ENCODE results near the gene LRRC10.

The LRRC10 gene

GRCh38 chr12:69563166-69563762, 47.4 kb downstream of the LRRC10 start:
- no peak for DNase-seq

Data from stimulated activated CD4-positive, alpha-beta T cell treated with anti-CD3 and anti-CD28 coated beads, Interleukin-2, amount 100 ng/mL, for 48 hours (primary cell).